Activated CD8-positive, alpha-beta memory T cell treated with anti-CD3 and anti-CD28 coated beads, Interleukin-2, amount 50 U/mL, for 48 hours (primary cell): ENCODE measurements around the gene SEPTIN1.

Experiments
- DNase-seq: peaks from one replicate; pipeline ENCODE4 v3.0.0-alpha.2; 2020

The SEPTIN1 gene

GRCh38 chr16:30382111-30382881, at the start of gene SEPTIN1:
Gene SEPTIN1, minus strand, starts transcription at chr16:30382561. Its CDS starts 19 bp downstream, at chr16:30382542.
- peak; percentile 86 for DNase-seq

GRCh38 chr16:30430428-30430970, 48.1 kb upstream of the SEPTIN1 start:
- no peak for DNase-seq

GRCh38 chr16:30429678-30430427, 47.5 kb upstream of the SEPTIN1 start, which contains the start of gene DCTPP1:
Gene DCTPP1, minus strand, starts transcription at chr16:30430030. Its CDS starts 50 bp downstream, at chr16:30429980.
- peak; percentile 94 for DNase-seq

GRCh38 chr16:30429418-30429677, 47.0 kb upstream of the SEPTIN1 start:
- DNase-seq = no peak

- no peak for DNase-seq
These were observed 45.7 kb upstream of the SEPTIN1 start for GRCh38 chr16:30428055-30428454.

GRCh38 chr16:30421010-30421409, 38.6 kb upstream of the SEPTIN1 start:
- DNase-seq = no peak

GRCh38 chr16:30418350-30419181, 36.2 kb upstream of the SEPTIN1 start:
- no peak for DNase-seq

GRCh38 chr16:30417529-30418349, 35.4 kb upstream of the SEPTIN1 start:
- peak; percentile 93 for DNase-seq

GRCh38 chr16:30416624-30417528, 34.5 kb upstream of the SEPTIN1 start:
- peak; percentile 66 for DNase-seq

GRCh38 chr16:30416047-30416603, 33.8 kb upstream of the SEPTIN1 start:
- no peak for DNase-seq

GRCh38 chr16:30414159-30414558, 31.8 kb upstream of the SEPTIN1 start:
- no peak for DNase-seq

- no peak for DNase-seq
These were observed 30.9 kb upstream of the SEPTIN1 start for GRCh38 chr16:30413112-30413806.

GRCh38 chr16:30409125-30410060, 27.0 kb upstream of the SEPTIN1 start:
- peak; percentile 98 for DNase-seq

GRCh38 chr16:30407804-30408534, 25.6 kb upstream of the SEPTIN1 start:
- no peak for DNase-seq

GRCh38 chr16:30407102-30407803, 24.9 kb upstream of the SEPTIN1 start, which contains the start of gene ZNF771:
Gene ZNF771, plus strand, starts transcription at chr16:30407606. Its CDS starts 448 bp downstream, at chr16:30408054.
- peak; percentile 94 for DNase-seq

GRCh38 chr16:30406795-30407101, 24.4 kb upstream of the SEPTIN1 start:
- DNase-seq = no peak

- DNase-seq = no peak
These were observed 19.5 kb upstream of the SEPTIN1 start for GRCh38 chr16:30401768-30402425.
